ENCODE data around the gene BMP7. TPM values are rescaled to one million over a fixed set of nuclear protein-coding genes. Genes with fewer than 3 reads are reported as not detected.

Gene BMP7
- total and polyA plus RNA-seq, 2 experiments from 2014 or later: 15.9 to 22.8 TPM

- no peak for TF ChIP-seq ZNF462 (CRISPR knock-in tag; IDR thresholded peaks at IDR 0.05)
- no peak for TF ChIP-seq ETS1 (IDR thresholded peaks at IDR 0.05)
- no peak for TF ChIP-seq STAT1 (IDR thresholded peaks at IDR 0.05; ENCODE audit: unreplicated experiment)
- no peak for TF ChIP-seq ZNF114 (CRISPR knock-in tag; IDR thresholded peaks at IDR 0.05)
- no peak for TF ChIP-seq EZH2phosphoT487 (IDR thresholded peaks at IDR 0.05; ENCODE audit: unreplicated experiment)
- no peak for TF ChIP-seq CTCF (conservative IDR thresholded peaks at IDR 0.05; ENCODE audit: low read depth in 2 of 2)
- no peak for TF ChIP-seq NANOG (IDR thresholded peaks at IDR 0.05; ENCODE audit: borderline replicate concordance)
- TF ChIP-seq ZNF331 (CRISPR knock-in tag; IDR thresholded peaks at IDR 0.05; ENCODE audit: low read depth): no peak
Measured at GRCh38 chr20:57186192-57186591, 80.2 kb downstream of the BMP7 start (continued).

Data from GM23338 (cell line).